HG02642 (cell line): ENCODE data around the gene SPTBN2.
"Not testable (repeated sequence)": the region's sequence is repeated elsewhere in the genome, so short reads cannot be mapped to it uniquely, and the experiment has no call there.

ENCODE experiments used
- ATAC-seq: cut with Tn5 transposase; IDR thresholded peaks from one replicate; pipeline ENCODE4 v1.9.1; 2021; ENCODE audit warnings: mild to moderate bottlenecking; ENCODE audit not compliant: unreplicated experiment, poor library complexity

Gene SPTBN2

GRCh38 chr11:66725114-66725513 is 3.9 kb downstream of the SPTBN2 start:
- ATAC-seq = no peak

- not testable (repeated sequence) for ATAC-seq
Measured at GRCh38 chr11:66724167-66724566, 4.8 kb downstream of the SPTBN2 start.

GRCh38 chr11:66723693-66724092 is 5.3 kb downstream of the SPTBN2 start:
- no peak for ATAC-seq

GRCh38 chr11:66722745-66723651 is 6.0 kb downstream of the SPTBN2 start:
- no peak for ATAC-seq

- ATAC-seq = no peak
Measured at GRCh38 chr11:66721939-66722338, 7.1 kb downstream of the SPTBN2 start.

- ATAC-seq = no peak
Measured at GRCh38 chr11:66720899-66721470, 8.0 kb downstream of the SPTBN2 start.

GRCh38 chr11:66720223-66720898 is 8.7 kb downstream of the SPTBN2 start:
- ATAC-seq = no peak

GRCh38 chr11:66719111-66719872 is 9.7 kb downstream of the SPTBN2 start:
- no peak for ATAC-seq

GRCh38 chr11:66718320-66718971 is 10.6 kb downstream of the SPTBN2 start:
- ATAC-seq = no peak

- no peak for ATAC-seq
Measured at GRCh38 chr11:66717925-66718319, 11.1 kb downstream of the SPTBN2 start.

- ATAC-seq = no peak
Measured at GRCh38 chr11:66716996-66717395, 12.0 kb downstream of the SPTBN2 start.

- no peak for ATAC-seq
Measured at GRCh38 chr11:66715346-66716085, 13.5 kb downstream of the SPTBN2 start.

- ATAC-seq = no peak
Measured at GRCh38 chr11:66713746-66714480, 15.1 kb downstream of the SPTBN2 start.

GRCh38 chr11:66710384-66710930 is 18.6 kb downstream of the SPTBN2 start:
- ATAC-seq = no peak

GRCh38 chr11:66708701-66709100 is 20.3 kb downstream of the SPTBN2 start:
- no peak for ATAC-seq

- ATAC-seq = no peak
Measured at GRCh38 chr11:66708094-66708493, 20.9 kb downstream of the SPTBN2 start.

- no peak for ATAC-seq
Measured at GRCh38 chr11:66707486-66707885, 21.5 kb downstream of the SPTBN2 start.

- ATAC-seq = no peak
Measured at GRCh38 chr11:66706989-66707388, 22.0 kb downstream of the SPTBN2 start.
